WTC11 (cell line): ENCODE data around the gene TMEM87A. TPM values are rescaled to one million over a fixed set of nuclear protein-coding genes. Genes with fewer than 3 reads are reported as not detected.

Experiments used
- ATAC-seq: fragments of 200-7000 bp; cut with Tn5 transposase; 2 replicates; pipeline ENCODE4 v1.10.0; 2021; ENCODE audit warnings: mild to moderate bottlenecking, moderate library complexity
- CTCF ChIA-PET: fragments of 300-600 bp; sonication (Branson Sonifier 250); formaldehyde crosslinking; loops from one replicate; lab custom pipeline; 2021; ENCODE audit warnings: antibody characterized with exemption; lab: Charles Lee
- POLR2A ChIA-PET: fragments of 350-600 bp; sonication (Branson Sonifier 250); formaldehyde crosslinking; loops from one replicate; lab custom pipeline; 2021; ENCODE audit warnings: antibody characterized with exemption; lab: Charles Lee
- DNase-seq: peaks from one replicate; pipeline ENCODE4 v3.0.0; 2021; ENCODE audit warnings: low spot score
- H3K27ac Mint-ChIP-seq: 2 replicates; pipeline ENCODE4 v1.8.0; 2021; ENCODE audit warnings: mixed read lengths
- H3K27me3 Mint-ChIP-seq: 2 replicates; pipeline ENCODE4 v1.8.0; 2021; ENCODE audit warnings: low read depth, mild to moderate bottlenecking, moderate library complexity, mixed read lengths
- H3K36me3 Mint-ChIP-seq: 2 replicates; pipeline ENCODE4 v1.8.0; 2021; ENCODE audit warnings: mixed read lengths
- H3K4me1 Mint-ChIP-seq: 2 replicates; pipeline ENCODE4 v1.8.0; 2022; ENCODE audit warnings: mixed read lengths
- H3K4me3 Mint-ChIP-seq: 2 replicates; pipeline ENCODE4 v1.8.0; 2021; ENCODE audit warnings: mild to moderate bottlenecking, moderate library complexity, mixed read lengths
- H3K9me3 Mint-ChIP-seq: 2 replicates; pipeline ENCODE4 v1.8.0; 2021; ENCODE audit warnings: mixed read lengths
- CREB1 ChIP-seq: sonication (generic); formaldehyde crosslinking; IDR thresholded peaks from 2 replicates; pipeline ENCODE4 v1.8.0; 2023; ENCODE audit warnings: mild to moderate bottlenecking, missing genetic modification reagents
- ELF4 ChIP-seq: sonication (generic); formaldehyde crosslinking; IDR thresholded peaks from 2 replicates; pipeline ENCODE4 v1.8.1; 2022; ENCODE audit warnings: low read depth, mild to moderate bottlenecking, moderate library complexity, missing genetic modification reagents
- ERG ChIP-seq: fragments of 250-450 bp; sonication (Bioruptor Pico); IDR thresholded peaks from 2 replicates; pipeline ENCODE4 v1.8.0; 2021; ENCODE audit warnings: mild to moderate bottlenecking
- GABPB1 ChIP-seq: sonication (generic); formaldehyde crosslinking; IDR thresholded peaks from 2 replicates; pipeline ENCODE4 v1.8.1; 2023; ENCODE audit warnings: mild to moderate bottlenecking, missing genetic modification reagents
- HMGXB4 ChIP-seq: sonication (generic); formaldehyde crosslinking; IDR thresholded peaks from 2 replicates; pipeline ENCODE4 v1.8.1; 2023; ENCODE audit warnings: mild to moderate bottlenecking, moderate library complexity, missing genetic modification reagents
- JAZF1 ChIP-seq: fragments of 250-450 bp; sonication (Bioruptor Pico); IDR thresholded peaks from 2 replicates; pipeline ENCODE4 v1.9.0; 2021; ENCODE audit warnings: moderate library complexity, mild to moderate bottlenecking, inconsistent platforms
- MAX ChIP-seq: sonication (generic); formaldehyde crosslinking; IDR thresholded peaks from 2 replicates; pipeline ENCODE4 v1.8.0; 2022; ENCODE audit warnings: mild to moderate bottlenecking, missing genetic modification reagents
- NFE2L1 ChIP-seq: sonication (generic); formaldehyde crosslinking; IDR thresholded peaks from 2 replicates; pipeline ENCODE4 v1.8.1; 2023; ENCODE audit warnings: missing genetic modification reagents
- OVOL2 ChIP-seq: fragments of 250-450 bp; sonication (Bioruptor Pico); IDR thresholded peaks from 2 replicates; pipeline ENCODE4 v1.9.0; 2021; ENCODE audit warnings: mild to moderate bottlenecking, borderline replicate concordance
- RELA ChIP-seq: sonication (generic); formaldehyde crosslinking; IDR thresholded peaks from 2 replicates; pipeline ENCODE4 v1.8.1; 2022; ENCODE audit warnings: missing genetic modification reagents, mild to moderate bottlenecking, borderline replicate concordance
- RORB ChIP-seq: fragments of 250-450 bp; sonication (Bioruptor Pico); IDR thresholded peaks from 2 replicates; pipeline ENCODE4 v1.9.0; 2021; ENCODE audit warnings: mild to moderate bottlenecking
- ZNF671 ChIP-seq: fragments of 250-450 bp; sonication (Bioruptor Pico); IDR thresholded peaks from 2 replicates; pipeline ENCODE4 v1.8.0; 2021; ENCODE audit warnings: mild to moderate bottlenecking
- total RNA-seq: library from RNA; stranded (reverse); gene quantifications from 3 replicates; pipeline ENCODE4 v1.2.3, GENCODE V29; 2021
- TF ChIP-seq, protein P1 (sequence below): sonication (generic); formaldehyde crosslinking; IDR thresholded peaks from 2 replicates; pipeline ENCODE4 v1.8.1; 2023; ENCODE audit warnings: mild to moderate bottlenecking, missing genetic modification reagents
- TF ChIP-seq, protein P2 (sequence below): sonication (generic); formaldehyde crosslinking; IDR thresholded peaks from 2 replicates; pipeline ENCODE4 v1.8.0; 2022; ENCODE audit warnings: mild to moderate bottlenecking, missing genetic modification reagents
- TF ChIP-seq, protein P3 (sequence below): sonication (generic); formaldehyde crosslinking; IDR thresholded peaks from 2 replicates; pipeline ENCODE4 v1.8.1; 2022; ENCODE audit warnings: mild to moderate bottlenecking, missing genetic modification reagents, moderate library complexity, borderline replicate concordance
- TF ChIP-seq, protein P4 (sequence below): sonication (generic); formaldehyde crosslinking; IDR thresholded peaks from 2 replicates; pipeline ENCODE4 v1.8.0; 2023; ENCODE audit warnings: missing genetic modification reagents, mild to moderate bottlenecking, borderline replicate concordance

The TMEM87A gene
- total RNA-seq, 1 experiment from 2014 or later = 32.4 TPM

DNA sequence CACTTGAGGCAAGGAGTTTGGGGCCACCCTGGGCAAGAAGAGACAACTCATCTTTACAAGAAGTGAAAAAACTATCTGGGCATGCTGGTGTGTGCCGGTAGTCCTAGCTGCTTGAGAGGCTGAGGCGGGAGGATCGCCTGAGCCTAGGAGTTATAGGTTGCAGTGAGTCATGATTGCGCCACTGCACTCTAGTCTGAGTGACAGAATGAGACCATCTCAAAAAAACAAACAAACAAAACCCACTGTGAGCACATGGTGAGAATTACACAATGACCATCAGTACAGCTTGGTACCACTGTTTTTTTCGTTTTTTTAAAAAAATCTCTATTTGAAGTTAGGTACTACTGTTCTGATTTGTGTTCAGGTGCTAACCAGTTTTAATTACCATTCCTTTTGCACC is 78.7 kb downstream of the TMEM87A start:
- Mint-ChIP-seq H3K4me1 (no peaks in the 10 kb centered on the region), H3K27me3 (no peaks in the 10 kb centered on the region), H3K27ac (no peak overlapping the region), H3K4me3 (no peak overlapping the region), H3K9me3 (peaks cover 6% of the 10 kb centered on the region; the same call in 1 of the 2 replicates), H3K36me3 (peaks cover 23% of the 10 kb centered on the region)
- POLR2A ChIA-PET = no interaction called here
- ATAC-seq (no peak), DNase-seq (no peak)
- TF ChIP-seq GABPB1 (CRISPR knock-in tag) = peak; percentile 23; the same call in 1 of the 2 replicates
- TF ChIP-seq, protein P1, sequence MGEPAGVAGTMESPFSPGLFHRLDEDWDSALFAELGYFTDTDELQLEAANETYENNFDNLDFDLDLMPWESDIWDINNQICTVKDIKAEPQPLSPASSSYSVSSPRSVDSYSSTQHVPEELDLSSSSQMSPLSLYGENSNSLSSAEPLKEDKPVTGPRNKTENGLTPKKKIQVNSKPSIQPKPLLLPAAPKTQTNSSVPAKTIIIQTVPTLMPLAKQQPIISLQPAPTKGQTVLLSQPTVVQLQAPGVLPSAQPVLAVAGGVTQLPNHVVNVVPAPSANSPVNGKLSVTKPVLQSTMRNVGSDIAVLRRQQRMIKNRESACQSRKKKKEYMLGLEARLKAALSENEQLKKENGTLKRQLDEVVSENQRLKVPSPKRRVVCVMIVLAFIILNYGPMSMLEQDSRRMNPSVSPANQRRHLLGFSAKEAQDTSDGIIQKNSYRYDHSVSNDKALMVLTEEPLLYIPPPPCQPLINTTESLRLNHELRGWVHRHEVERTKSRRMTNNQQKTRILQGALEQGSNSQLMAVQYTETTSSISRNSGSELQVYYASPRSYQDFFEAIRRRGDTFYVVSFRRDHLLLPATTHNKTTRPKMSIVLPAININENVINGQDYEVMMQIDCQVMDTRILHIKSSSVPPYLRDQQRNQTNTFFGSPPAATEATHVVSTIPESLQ (CRISPR knock-in tag) = no peak
- CTCF ChIA-PET = interaction anchor here (1.6 kb wide), 1 partner anchor 57 kb away, joined by 5 read pairs; no protein-coding TSS in a partner anchor

GRCh38 chr15:42193383-42193782 is 79.8 kb downstream of the TMEM87A start:
- H3K36me3 Mint-ChIP-seq = peaks cover 29% of the 10 kb centered on the region
- no peaks in the 10 kb centered on the region for H3K27me3 Mint-ChIP-seq
- no peaks in the 10 kb centered on the region for H3K4me1 Mint-ChIP-seq
- peaks cover 6% of the 10 kb centered on the region; the same call in 1 of the 2 replicates for H3K9me3 Mint-ChIP-seq
- DNase-seq = no peak
- TF ChIP-seq JAZF1 = no peak
- CTCF ChIA-PET = interaction anchor here (1.6 kb wide), 1 partner anchor 56 kb away, joined by 5 read pairs; no protein-coding TSS in a partner anchor
- no peak overlapping the region for H3K4me3 Mint-ChIP-seq
- no peak for ATAC-seq
- POLR2A ChIA-PET = no interaction called here
- H3K27ac Mint-ChIP-seq = no peak overlapping the region

DNA sequence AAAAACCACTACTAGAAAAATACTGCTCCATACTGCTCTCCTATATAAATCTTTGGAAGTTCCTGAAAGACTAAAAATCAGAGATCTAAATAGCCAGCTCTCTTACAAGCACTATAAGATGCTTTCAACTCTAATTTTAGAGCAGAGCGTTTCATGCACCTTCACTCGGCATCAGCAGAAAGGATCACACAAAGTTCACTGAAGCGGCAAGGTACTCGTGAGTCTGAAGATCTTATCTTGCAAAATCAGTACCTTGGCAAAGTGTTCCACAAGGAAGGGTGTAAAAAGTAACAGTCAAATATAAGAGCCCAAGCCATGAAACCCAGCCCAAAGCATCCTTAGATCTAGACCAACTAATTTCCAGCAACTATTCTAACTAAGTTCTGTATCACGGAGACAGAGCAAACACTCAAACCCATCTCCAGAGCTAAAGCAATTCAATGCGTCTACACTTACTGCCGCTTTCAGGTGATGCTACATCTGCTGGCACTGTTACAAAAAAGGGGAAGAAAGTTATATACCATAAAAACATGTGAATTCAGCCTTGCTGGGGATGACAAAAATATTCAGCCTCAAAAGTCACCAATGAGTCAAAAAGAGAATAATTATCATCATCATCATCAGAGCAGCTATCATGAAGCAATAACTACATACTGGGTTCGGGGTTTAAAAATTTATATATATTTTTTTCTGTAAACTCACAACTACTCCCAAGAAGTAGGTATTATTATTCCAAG is 81.5 kb downstream of the TMEM87A start:
- DNase-seq (no peak), ATAC-seq (no peak)
- POLR2A ChIA-PET = no interaction called here
- Mint-ChIP-seq H3K27ac (no peak overlapping the region), H3K4me1 (no peaks in the 10 kb centered on the region), H3K9me3 (peaks cover 4% of the 10 kb centered on the region; the same call in 1 of the 2 replicates), H3K4me3 (no peak overlapping the region), H3K27me3 (no peaks in the 10 kb centered on the region), H3K36me3 (peaks cover 33% of the 10 kb centered on the region)
- TF ChIP-seq ERG (CRISPR knock-in tag) (no peak), NFE2L1 (no peak), ZNF671 (CRISPR knock-in tag) (no peak), RELA (CRISPR knock-in tag) (no peak), RORB (CRISPR knock-in tag) (no peak)
- TF ChIP-seq, protein P2, sequence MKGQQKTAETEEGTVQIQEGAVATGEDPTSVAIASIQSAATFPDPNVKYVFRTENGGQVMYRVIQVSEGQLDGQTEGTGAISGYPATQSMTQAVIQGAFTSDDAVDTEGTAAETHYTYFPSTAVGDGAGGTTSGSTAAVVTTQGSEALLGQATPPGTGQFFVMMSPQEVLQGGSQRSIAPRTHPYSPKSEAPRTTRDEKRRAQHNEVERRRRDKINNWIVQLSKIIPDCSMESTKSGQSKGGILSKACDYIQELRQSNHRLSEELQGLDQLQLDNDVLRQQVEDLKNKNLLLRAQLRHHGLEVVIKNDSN (CRISPR knock-in tag) = no peak
- CTCF ChIA-PET = no interaction called here

DNA sequence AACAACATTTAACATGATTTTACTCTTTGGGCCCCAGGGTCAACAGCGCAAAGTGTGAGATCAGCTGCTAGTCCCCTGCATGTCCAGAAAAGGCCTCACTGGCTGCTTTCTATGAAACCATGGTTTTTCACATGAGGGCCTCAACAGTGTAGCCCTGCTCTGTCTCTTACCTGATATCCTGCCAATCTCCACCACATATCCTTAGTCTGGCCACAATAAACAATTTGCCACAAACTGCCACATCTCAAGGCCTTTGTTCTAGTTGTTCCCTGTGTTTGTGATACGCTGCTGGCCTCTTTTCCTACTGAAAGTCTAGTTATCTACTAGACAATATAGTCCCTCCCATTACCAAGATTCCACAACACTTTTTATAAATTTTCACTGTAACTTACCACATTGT is 82.9 kb downstream of the TMEM87A start:
- CTCF ChIA-PET = no interaction called here
- no peak for TF ChIP-seq ELF4 (CRISPR knock-in tag)
- TF ChIP-seq, protein P3, sequence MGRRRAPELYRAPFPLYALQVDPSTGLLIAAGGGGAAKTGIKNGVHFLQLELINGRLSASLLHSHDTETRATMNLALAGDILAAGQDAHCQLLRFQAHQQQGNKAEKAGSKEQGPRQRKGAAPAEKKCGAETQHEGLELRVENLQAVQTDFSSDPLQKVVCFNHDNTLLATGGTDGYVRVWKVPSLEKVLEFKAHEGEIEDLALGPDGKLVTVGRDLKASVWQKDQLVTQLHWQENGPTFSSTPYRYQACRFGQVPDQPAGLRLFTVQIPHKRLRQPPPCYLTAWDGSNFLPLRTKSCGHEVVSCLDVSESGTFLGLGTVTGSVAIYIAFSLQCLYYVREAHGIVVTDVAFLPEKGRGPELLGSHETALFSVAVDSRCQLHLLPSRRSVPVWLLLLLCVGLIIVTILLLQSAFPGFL (CRISPR knock-in tag) = no peak
- TF ChIP-seq OVOL2 = no peak
- no peak for TF ChIP-seq MAX (CRISPR knock-in tag)
- TF ChIP-seq HMGXB4 (CRISPR knock-in tag) = no peak
- no peak for TF ChIP-seq CREB1 (CRISPR knock-in tag)
- TF ChIP-seq, protein P4, sequence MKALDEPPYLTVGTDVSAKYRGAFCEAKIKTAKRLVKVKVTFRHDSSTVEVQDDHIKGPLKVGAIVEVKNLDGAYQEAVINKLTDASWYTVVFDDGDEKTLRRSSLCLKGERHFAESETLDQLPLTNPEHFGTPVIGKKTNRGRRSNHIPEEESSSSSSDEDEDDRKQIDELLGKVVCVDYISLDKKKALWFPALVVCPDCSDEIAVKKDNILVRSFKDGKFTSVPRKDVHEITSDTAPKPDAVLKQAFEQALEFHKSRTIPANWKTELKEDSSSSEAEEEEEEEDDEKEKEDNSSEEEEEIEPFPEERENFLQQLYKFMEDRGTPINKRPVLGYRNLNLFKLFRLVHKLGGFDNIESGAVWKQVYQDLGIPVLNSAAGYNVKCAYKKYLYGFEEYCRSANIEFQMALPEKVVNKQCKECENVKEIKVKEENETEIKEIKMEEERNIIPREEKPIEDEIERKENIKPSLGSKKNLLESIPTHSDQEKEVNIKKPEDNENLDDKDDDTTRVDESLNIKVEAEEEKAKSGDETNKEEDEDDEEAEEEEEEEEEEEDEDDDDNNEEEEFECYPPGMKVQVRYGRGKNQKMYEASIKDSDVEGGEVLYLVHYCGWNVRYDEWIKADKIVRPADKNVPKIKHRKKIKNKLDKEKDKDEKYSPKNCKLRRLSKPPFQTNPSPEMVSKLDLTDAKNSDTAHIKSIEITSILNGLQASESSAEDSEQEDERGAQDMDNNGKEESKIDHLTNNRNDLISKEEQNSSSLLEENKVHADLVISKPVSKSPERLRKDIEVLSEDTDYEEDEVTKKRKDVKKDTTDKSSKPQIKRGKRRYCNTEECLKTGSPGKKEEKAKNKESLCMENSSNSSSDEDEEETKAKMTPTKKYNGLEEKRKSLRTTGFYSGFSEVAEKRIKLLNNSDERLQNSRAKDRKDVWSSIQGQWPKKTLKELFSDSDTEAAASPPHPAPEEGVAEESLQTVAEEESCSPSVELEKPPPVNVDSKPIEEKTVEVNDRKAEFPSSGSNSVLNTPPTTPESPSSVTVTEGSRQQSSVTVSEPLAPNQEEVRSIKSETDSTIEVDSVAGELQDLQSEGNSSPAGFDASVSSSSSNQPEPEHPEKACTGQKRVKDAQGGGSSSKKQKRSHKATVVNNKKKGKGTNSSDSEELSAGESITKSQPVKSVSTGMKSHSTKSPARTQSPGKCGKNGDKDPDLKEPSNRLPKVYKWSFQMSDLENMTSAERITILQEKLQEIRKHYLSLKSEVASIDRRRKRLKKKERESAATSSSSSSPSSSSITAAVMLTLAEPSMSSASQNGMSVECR (CRISPR knock-in tag) = no peak

More for the DNA sequence above, 82.9 kb downstream of the TMEM87A start:
- H3K4me3 Mint-ChIP-seq = no peak overlapping the region
- no peaks in the 10 kb centered on the region for H3K4me1 Mint-ChIP-seq
- no peak for ATAC-seq
- no peaks in the 10 kb centered on the region for H3K9me3 Mint-ChIP-seq
- POLR2A ChIA-PET = no interaction called here
- H3K27ac Mint-ChIP-seq = no peak overlapping the region
- peaks cover 38% of the 10 kb centered on the region for H3K36me3 Mint-ChIP-seq
- H3K27me3 Mint-ChIP-seq = no peaks in the 10 kb centered on the region
- DNase-seq = no peak
